IPS-18c (cell line): ENCODE results near the gene CDHR1.

Experiments used
- H3K4me3 ChIP-seq: 2 replicates; pipeline ENCODE4 v1.7.0; 2013; ENCODE audit warnings: low read depth, mild to moderate bottlenecking, low read length, moderate library complexity; ENCODE audit not compliant: insufficient read depth
- H3K9me3 ChIP-seq: one replicate; pipeline ENCODE4 v1.6.1; 2013; ENCODE audit warnings: mild to moderate bottlenecking, low read length, moderate library complexity; ENCODE audit not compliant: control insufficient read depth, insufficient read depth

Gene CDHR1

DNA sequence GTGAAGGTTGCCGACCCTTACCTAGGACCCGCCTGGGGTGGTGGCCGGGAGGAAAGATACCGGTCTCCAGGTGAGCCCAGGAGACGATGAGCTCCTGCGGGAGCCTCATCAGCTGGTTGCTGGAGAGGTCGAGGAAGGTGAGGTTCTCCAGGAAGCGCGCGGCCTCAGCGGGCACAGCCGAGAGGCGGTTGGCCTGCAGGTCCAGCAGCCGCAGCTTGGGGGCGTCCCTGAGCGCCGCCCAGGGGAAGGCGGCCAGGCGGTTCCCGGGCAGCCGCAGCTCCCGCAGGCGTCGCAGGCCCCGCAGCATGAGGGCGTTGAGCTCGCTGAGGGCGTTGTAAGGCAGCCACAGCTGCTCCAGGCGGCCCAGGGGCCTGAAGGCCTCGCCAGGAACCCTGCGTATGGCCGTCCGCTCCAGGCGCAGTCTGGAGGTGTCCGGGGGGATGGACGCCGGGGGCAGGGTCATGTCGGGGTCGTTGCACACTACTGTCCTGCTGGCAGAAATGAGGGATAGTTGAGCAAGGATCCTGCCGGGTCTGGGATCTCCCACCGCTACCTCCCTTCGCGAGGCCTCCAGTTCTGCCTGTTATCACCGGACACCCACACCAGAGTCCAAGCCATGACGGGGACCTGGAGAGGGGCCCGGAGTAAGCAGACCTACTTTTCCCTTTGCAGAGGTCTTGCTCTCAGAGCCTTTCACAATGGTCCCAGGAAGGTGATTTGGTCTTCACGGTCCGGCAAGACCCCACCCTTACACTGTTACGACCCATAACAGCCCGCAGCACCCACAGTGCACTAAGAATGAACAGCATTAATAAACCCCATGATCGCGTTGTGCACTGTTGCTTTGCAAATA, 43.1 kb downstream of the CDHR1 start:
- Histone ChIP-seq H3K9me3 (peaks cover 2% of the 10 kb centered on the region), H3K4me3 (no peak overlapping the region)

- H3K9me3 ChIP-seq: peaks cover 2% of the 10 kb centered on the region
These were observed 44.6 kb downstream of the CDHR1 start for GRCh38 chr10:84238909-84239308.

GRCh38 chr10:84241185-84241790, 47.0 kb downstream of the CDHR1 start, which contains the start of gene LRIT1:
Gene LRIT1 (minus strand): TSS chr10:84241546. CDS start chr10:84241439, 107 bp downstream.
- H3K9me3 ChIP-seq: peaks cover 2% of the 10 kb centered on the region
- no peak within 1 kb of the TSS for H3K4me3 ChIP-seq

More at GRCh38 chr10:84238909-84239308, 44.6 kb downstream of the CDHR1 start:
- no peak overlapping the region for H3K4me3 ChIP-seq

DNA sequence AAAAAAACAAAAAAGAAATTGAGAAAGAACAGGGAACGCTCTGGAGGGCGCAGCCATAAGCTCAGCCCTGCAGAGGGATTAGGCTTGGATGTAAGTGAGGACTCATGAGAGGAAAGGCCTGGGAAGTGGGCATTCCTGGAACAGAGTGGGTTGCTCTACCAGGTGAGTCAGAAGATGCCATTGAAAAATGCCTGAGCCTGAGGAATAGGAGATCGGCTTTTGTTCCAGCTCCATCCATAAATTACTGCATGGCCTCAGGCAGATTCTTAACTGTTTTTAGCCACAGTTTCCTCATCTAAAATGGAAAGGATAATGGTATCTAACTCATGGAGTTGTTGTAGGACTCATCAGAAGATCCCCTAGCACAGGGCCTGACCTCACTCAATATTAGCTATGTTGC, 49.4 kb downstream of the CDHR1 start:
- H3K4me3 ChIP-seq: no peak overlapping the region

GRCh38 chr10:84244651-84245270, 50.4 kb downstream of the CDHR1 start, which contains the start of gene RGR:
Gene RGR (plus strand): TSS chr10:84245053. CDS start chr10:84245091, 38 bp downstream.
- Histone ChIP-seq H3K4me3 (no peak within 1 kb of the TSS), H3K9me3 (no peaks in the 10 kb centered on the region)

More for the DNA sequence above, 49.4 kb downstream of the CDHR1 start:
- no peaks in the 10 kb centered on the region for H3K9me3 ChIP-seq

DNA sequence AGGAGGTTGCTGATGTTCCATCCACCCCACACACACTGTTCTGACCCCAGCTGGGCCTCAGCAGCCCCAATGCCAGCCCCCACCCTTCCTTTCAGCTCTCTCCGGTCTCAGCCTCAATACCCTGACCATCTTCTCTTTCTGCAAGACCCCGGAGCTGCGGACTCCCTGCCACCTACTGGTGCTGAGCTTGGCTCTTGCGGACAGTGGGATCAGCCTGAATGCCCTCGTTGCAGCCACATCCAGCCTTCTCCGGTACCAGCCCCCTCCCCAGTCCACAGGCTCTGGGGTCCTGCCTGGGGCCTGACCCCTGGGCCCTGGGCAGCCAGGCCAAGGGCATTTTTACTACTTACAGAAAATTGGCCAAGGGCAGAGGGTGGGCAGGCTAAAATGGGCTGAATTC, 53.2 kb downstream of the CDHR1 start:
- no peaks in the 10 kb centered on the region for H3K9me3 ChIP-seq

DNA sequence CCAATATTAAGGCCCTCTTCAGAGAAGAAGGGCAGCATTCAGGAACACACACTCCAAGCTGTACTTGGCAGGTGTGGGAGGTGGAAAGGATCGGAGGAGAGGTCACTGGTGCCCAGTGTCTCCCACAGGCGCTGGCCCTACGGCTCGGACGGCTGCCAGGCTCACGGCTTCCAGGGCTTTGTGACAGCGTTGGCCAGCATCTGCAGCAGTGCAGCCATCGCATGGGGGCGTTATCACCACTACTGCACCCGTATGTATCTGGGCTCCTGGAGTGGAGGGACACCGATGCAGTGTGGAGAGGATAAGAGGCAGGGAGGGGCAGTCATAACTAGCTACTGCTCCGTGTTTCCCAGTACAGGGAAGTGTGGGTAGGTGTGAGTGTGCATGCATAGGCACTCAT, 54.5 kb downstream of the CDHR1 start:
- Histone ChIP-seq H3K4me3 (no peak overlapping the region), H3K9me3 (no peaks in the 10 kb centered on the region)

More for the DNA sequence above, 53.2 kb downstream of the CDHR1 start:
- no peak overlapping the region for H3K4me3 ChIP-seq

DNA sequence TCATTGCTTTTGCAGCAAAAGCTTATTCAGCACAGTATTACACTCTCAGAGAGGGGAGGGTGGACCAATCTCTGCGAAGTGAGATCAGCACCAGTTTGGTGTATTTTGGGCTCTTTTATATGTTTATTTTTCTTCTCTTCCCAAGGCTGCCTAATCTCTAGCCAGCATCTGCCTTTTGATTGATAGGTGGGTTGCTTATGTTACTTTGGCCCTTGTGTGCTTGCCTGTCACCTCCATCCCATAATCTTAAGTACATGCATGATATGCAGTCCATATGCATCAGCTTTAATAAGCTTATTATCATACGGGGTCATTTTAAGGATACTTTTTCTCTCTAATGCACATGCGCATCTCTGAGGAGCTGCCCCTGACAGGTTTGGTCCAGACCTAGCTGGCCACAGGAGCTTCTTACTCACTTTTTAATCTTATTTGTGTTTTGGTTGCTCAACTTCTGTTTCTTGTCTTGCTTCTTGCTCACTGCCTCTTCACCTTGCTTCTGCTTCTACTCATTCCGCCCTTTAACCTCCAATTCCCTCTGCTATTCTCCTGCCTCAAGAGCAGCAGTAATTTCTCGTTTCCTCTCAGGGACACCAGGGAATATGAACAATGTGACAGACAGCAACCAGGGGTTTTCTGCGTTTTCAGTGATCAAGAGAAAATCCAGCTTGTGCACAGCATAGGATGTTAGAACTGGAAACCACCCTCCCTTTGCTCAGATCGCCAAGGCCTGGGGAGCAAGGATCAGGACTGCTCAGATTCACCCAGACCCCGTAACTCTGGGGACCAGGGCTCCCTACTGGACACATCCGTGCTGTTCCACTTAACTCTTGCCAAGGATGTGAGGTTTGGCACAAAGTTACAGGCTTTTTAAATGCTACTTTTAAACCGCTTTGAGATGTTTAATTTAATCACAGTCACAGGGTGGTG, 60.5 kb downstream of the CDHR1 start:
- H3K4me3 ChIP-seq: no peak overlapping the region
- H3K9me3 ChIP-seq: no peaks in the 10 kb centered on the region

GRCh38 chr10:84256510-84257342, 62.4 kb downstream of the CDHR1 start:
- Histone ChIP-seq H3K4me3 (no peak overlapping the region), H3K9me3 (no peaks in the 10 kb centered on the region)

DNA sequence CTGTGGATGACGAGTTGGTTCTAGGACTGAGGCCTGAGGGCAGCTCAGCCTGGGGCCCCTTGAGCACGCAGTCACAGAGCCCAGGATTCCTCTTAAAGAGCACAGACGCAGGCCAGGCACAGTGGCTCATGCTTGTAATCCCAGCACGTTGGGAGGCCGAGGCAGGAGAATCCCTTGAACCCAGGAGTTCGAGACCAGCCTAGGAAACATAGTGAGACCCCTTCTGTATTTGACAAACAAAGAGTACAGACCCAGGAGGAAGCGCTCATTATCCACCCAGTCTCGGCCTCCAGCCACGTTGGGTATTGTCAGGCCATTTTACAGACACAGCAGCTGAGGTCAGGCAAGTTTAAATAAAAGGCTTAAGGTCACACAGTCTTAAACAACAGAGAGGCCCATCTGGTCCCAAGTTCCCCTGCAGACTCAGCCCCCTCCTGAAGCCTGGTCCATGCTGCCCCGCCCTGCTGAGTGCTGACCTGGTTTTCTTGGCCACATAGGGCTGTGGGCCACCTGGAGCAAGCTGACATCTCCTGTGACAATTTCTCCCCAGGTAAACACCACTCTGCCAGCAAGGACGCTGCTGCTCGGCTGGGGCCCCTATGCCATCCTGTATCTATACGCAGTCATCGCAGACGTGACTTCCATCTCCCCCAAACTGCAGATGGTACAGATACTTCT, 63.1 kb downstream of the CDHR1 start:
- Histone ChIP-seq H3K9me3 (no peaks in the 10 kb centered on the region), H3K4me3 (no peak overlapping the region)

GRCh38 chr10:84258034-84258695, 63.8 kb downstream of the CDHR1 start:
- Histone ChIP-seq H3K9me3 (no peaks in the 10 kb centered on the region), H3K4me3 (no peak overlapping the region)

GRCh38 chr10:84261236-84261915, 67.0 kb downstream of the CDHR1 start:
- H3K4me3 ChIP-seq: no peak overlapping the region
- no peaks in the 10 kb centered on the region for H3K9me3 ChIP-seq

- H3K4me3 ChIP-seq: no peak overlapping the region
- H3K9me3 ChIP-seq: no peaks in the 10 kb centered on the region
These were observed 68.0 kb downstream of the CDHR1 start for GRCh38 chr10:84262190-84262956.

- H3K4me3 ChIP-seq: no peak overlapping the region
- no peaks in the 10 kb centered on the region for H3K9me3 ChIP-seq
These were observed 69.4 kb downstream of the CDHR1 start for GRCh38 chr10:84263716-84264115.
